NCI-H446 (cell line): ENCODE measurements around the gene HS3ST2.
"Not testable (repeated sequence)": the region's sequence is repeated elsewhere in the genome, so short reads cannot be mapped to it uniquely, and the experiment has no call there.

Source experiments
- DNase-seq, 2 experiments: peaks; one replicate each; lab custom pipeline; 2025; lab: John Stamatoyannopoulos, UW

The HS3ST2 gene

GRCh38 chr16:22878955-22879354 is 65.0 kb downstream of the HS3ST2 start:
- DNase-seq, result no peak

GRCh38 chr16:22879466-22879865 is 65.5 kb downstream of the HS3ST2 start:
- no peak for DNase-seq

GRCh38 chr16:22882981-22883380 is 69.0 kb downstream of the HS3ST2 start:
- no peak for DNase-seq

GRCh38 chr16:22885951-22886350 is 72.0 kb downstream of the HS3ST2 start:
- no peak for DNase-seq

GRCh38 chr16:22886927-22887326 is 73.0 kb downstream of the HS3ST2 start:
- no peak for DNase-seq

GRCh38 chr16:22887445-22887844 is 73.5 kb downstream of the HS3ST2 start:
- DNase-seq, result no peak

GRCh38 chr16:22888791-22889190 is 74.8 kb downstream of the HS3ST2 start:
- DNase-seq, result no peak

GRCh38 chr16:22890976-22891375 is 77.0 kb downstream of the HS3ST2 start:
- DNase-seq, result no peak

- DNase-seq, result no peak
Observed at GRCh38 chr16:22897184-22897583, 83.2 kb downstream of the HS3ST2 start.

- DNase-seq, result no peak
Observed at GRCh38 chr16:22898131-22898530, 84.2 kb downstream of the HS3ST2 start.

- DNase-seq, result peak in 1 of 2 experiments; percentile 50
Observed at GRCh38 chr16:22898874-22899348, 84.9 kb downstream of the HS3ST2 start.

GRCh38 chr16:22899567-22899966 is 85.6 kb downstream of the HS3ST2 start:
- not testable (repeated sequence) for DNase-seq

GRCh38 chr16:22900863-22901262 is 86.9 kb downstream of the HS3ST2 start:
- DNase-seq, result no peak

GRCh38 chr16:22901563-22901962 is 87.6 kb downstream of the HS3ST2 start:
- DNase-seq, result no peak

- DNase-seq, result no peak
Observed at GRCh38 chr16:22903716-22904115, 89.8 kb downstream of the HS3ST2 start.

GRCh38 chr16:22912654-22913053 is 98.7 kb downstream of the HS3ST2 start:
- DNase-seq, result no peak

- no peak for DNase-seq
Observed at GRCh38 chr16:22915003-22915402, 101.0 kb downstream of the HS3ST2 start.

GRCh38 chr16:22923491-22923890 is 109.5 kb downstream of the HS3ST2 start:
- no peak for DNase-seq

- DNase-seq, result no peak
Observed at GRCh38 chr16:22924492-22924891, 110.5 kb downstream of the HS3ST2 start.

GRCh38 chr16:22926105-22926751 is 112.3 kb downstream of the HS3ST2 start:
- DNase-seq, result no peak

GRCh38 chr16:22927306-22927705 is 113.3 kb downstream of the HS3ST2 start:
- DNase-seq, result no peak

GRCh38 chr16:22928882-22929435 is 115.0 kb downstream of the HS3ST2 start:
- no peak for DNase-seq

GRCh38 chr16:22929461-22929860 is 115.5 kb downstream of the HS3ST2 start:
- DNase-seq, result no peak
